ENCODE measurements around the gene CYGB.

- no peak for TF ChIP-seq CTCF (conservative IDR thresholded peaks at IDR 0.05; ENCODE audit: low read depth, low read length)
- TF ChIP-seq EZH2 (IDR thresholded peaks at IDR 0.05; ENCODE audit: borderline replicate concordance, low read depth, low read length, poor library complexity, severe bottlenecking) = no peak
Measured at GRCh38 chr17:76550712-76551615, 13.5 kb upstream of the CYGB start.

Measured in A673 (cell line).